Activated naive CD4-positive, alpha-beta T cell treated with anti-CD3 and anti-CD28 coated beads, Interleukin-2, amount 50 U/mL, for 24 hours (primary cell): ENCODE measurements around the gene PUM1.

ENCODE experiments used
- H3K27ac Mint-ChIP-seq: one replicate; pipeline ENCODE4 v1.8.0; 2021; ENCODE audit warnings: mild to moderate bottlenecking, mixed read lengths
- H3K27me3 Mint-ChIP-seq: one replicate; pipeline ENCODE4 v1.8.0; 2021; ENCODE audit warnings: mixed read lengths
- H3K36me3 Mint-ChIP-seq: one replicate; pipeline ENCODE4 v1.8.0; 2021; ENCODE audit warnings: mixed read lengths
- H3K4me1 Mint-ChIP-seq: one replicate; pipeline ENCODE4 v1.8.0; 2021; ENCODE audit warnings: mixed read lengths
- H3K4me3 Mint-ChIP-seq: one replicate; pipeline ENCODE4 v1.8.0; 2021; ENCODE audit warnings: mild to moderate bottlenecking, mixed read lengths
- H3K9me3 Mint-ChIP-seq: one replicate; pipeline ENCODE4 v1.8.0; 2021; ENCODE audit warnings: mixed read lengths

The PUM1 gene

GRCh38 chr1:30928789-30929134 is 136.8 kb downstream of the PUM1 start:
- Mint-ChIP-seq H3K27ac (no peak overlapping the region), H3K27me3 (no peaks in the 10 kb centered on the region), H3K4me1 (no peaks in the 10 kb centered on the region), H3K36me3 (no peaks in the 10 kb centered on the region), H3K4me3 (no peak overlapping the region), H3K9me3 (no peaks in the 10 kb centered on the region)

- Mint-ChIP-seq H3K36me3 (no peaks in the 10 kb centered on the region), H3K4me3 (no peak overlapping the region), H3K4me1 (no peaks in the 10 kb centered on the region), H3K9me3 (no peaks in the 10 kb centered on the region), H3K27me3 (no peaks in the 10 kb centered on the region), H3K27ac (no peak overlapping the region)
Observed at GRCh38 chr1:30928171-30928570, 137.3 kb downstream of the PUM1 start.

- Mint-ChIP-seq H3K27me3 (peaks cover 1% of the 10 kb centered on the region), H3K4me3 (no peak overlapping the region), H3K9me3 (no peaks in the 10 kb centered on the region), H3K4me1 (no peaks in the 10 kb centered on the region), H3K36me3 (no peaks in the 10 kb centered on the region), H3K27ac (peak overlapping the region; percentile 41)
Observed at GRCh38 chr1:30927448-30927847, 138.1 kb downstream of the PUM1 start.

- H3K4me1 Mint-ChIP-seq: no peaks in the 10 kb centered on the region
- H3K27me3 Mint-ChIP-seq: peaks cover 3% of the 10 kb centered on the region
- H3K36me3 Mint-ChIP-seq: no peaks in the 10 kb centered on the region
- no peaks in the 10 kb centered on the region for H3K9me3 Mint-ChIP-seq
- H3K4me3 Mint-ChIP-seq: no peak overlapping the region
- no peak overlapping the region for H3K27ac Mint-ChIP-seq
Observed at GRCh38 chr1:30923597-30923996, 141.9 kb downstream of the PUM1 start.

GRCh38 chr1:30920827-30921226 is 144.7 kb downstream of the PUM1 start:
- peaks cover 3% of the 10 kb centered on the region for H3K27me3 Mint-ChIP-seq
- H3K4me1 Mint-ChIP-seq: no peaks in the 10 kb centered on the region
- H3K4me3 Mint-ChIP-seq: no peak overlapping the region
- no peak overlapping the region for H3K27ac Mint-ChIP-seq
- H3K36me3 Mint-ChIP-seq: no peaks in the 10 kb centered on the region
- H3K9me3 Mint-ChIP-seq: no peaks in the 10 kb centered on the region

- H3K9me3 Mint-ChIP-seq: no peaks in the 10 kb centered on the region
- no peaks in the 10 kb centered on the region for H3K4me1 Mint-ChIP-seq
- no peaks in the 10 kb centered on the region for H3K36me3 Mint-ChIP-seq
- H3K27ac Mint-ChIP-seq: no peak overlapping the region
- H3K27me3 Mint-ChIP-seq: peaks cover 3% of the 10 kb centered on the region
- no peak overlapping the region for H3K4me3 Mint-ChIP-seq
Observed at GRCh38 chr1:30919025-30919881, 146.3 kb downstream of the PUM1 start.

GRCh38 chr1:30916296-30916695 is 149.2 kb downstream of the PUM1 start:
- H3K27me3 Mint-ChIP-seq: peaks cover 2% of the 10 kb centered on the region
- no peaks in the 10 kb centered on the region for H3K4me1 Mint-ChIP-seq
- no peak overlapping the region for H3K4me3 Mint-ChIP-seq
- no peaks in the 10 kb centered on the region for H3K9me3 Mint-ChIP-seq
- H3K36me3 Mint-ChIP-seq: no peaks in the 10 kb centered on the region
- no peak overlapping the region for H3K27ac Mint-ChIP-seq

GRCh38 chr1:30915491-30916230 is 149.9 kb downstream of the PUM1 start:
- no peaks in the 10 kb centered on the region for H3K9me3 Mint-ChIP-seq
- H3K36me3 Mint-ChIP-seq: no peaks in the 10 kb centered on the region
- no peak overlapping the region for H3K4me3 Mint-ChIP-seq
- no peak overlapping the region for H3K27ac Mint-ChIP-seq
- H3K4me1 Mint-ChIP-seq: no peaks in the 10 kb centered on the region
- no peaks in the 10 kb centered on the region for H3K27me3 Mint-ChIP-seq

- peak overlapping the region; percentile 65 for H3K27ac Mint-ChIP-seq
- H3K4me1 Mint-ChIP-seq: no peaks in the 10 kb centered on the region
Observed at GRCh38 chr1:30914931-30915330, 150.6 kb downstream of the PUM1 start.

GRCh38 chr1:30914587-30914922 is 151.0 kb downstream of the PUM1 start:
- Mint-ChIP-seq H3K4me3 (no peak overlapping the region), H3K36me3 (no peaks in the 10 kb centered on the region), H3K9me3 (no peaks in the 10 kb centered on the region), H3K27me3 (peaks cover 3% of the 10 kb centered on the region), H3K27ac (no peak overlapping the region), H3K4me1 (peaks cover 3% of the 10 kb centered on the region)

More at GRCh38 chr1:30914931-30915330, 150.6 kb downstream of the PUM1 start:
- Mint-ChIP-seq H3K4me3 (no peak overlapping the region), H3K36me3 (no peaks in the 10 kb centered on the region), H3K9me3 (no peaks in the 10 kb centered on the region), H3K27me3 (no peaks in the 10 kb centered on the region)

- H3K27me3 Mint-ChIP-seq: peaks cover 6% of the 10 kb centered on the region
Observed at GRCh38 chr1:30912913-30913652, 152.4 kb downstream of the PUM1 start.

GRCh38 chr1:30912224-30912623 is 153.3 kb downstream of the PUM1 start:
- Mint-ChIP-seq H3K9me3 (no peaks in the 10 kb centered on the region), H3K27me3 (peaks cover 11% of the 10 kb centered on the region), H3K4me3 (no peak overlapping the region), H3K4me1 (peaks cover 15% of the 10 kb centered on the region), H3K36me3 (no peaks in the 10 kb centered on the region), H3K27ac (no peak overlapping the region)

More at GRCh38 chr1:30912913-30913652, 152.4 kb downstream of the PUM1 start:
- H3K4me1 Mint-ChIP-seq: peaks cover 9% of the 10 kb centered on the region
- H3K4me3 Mint-ChIP-seq: no peak overlapping the region
- H3K36me3 Mint-ChIP-seq: no peaks in the 10 kb centered on the region
- no peak overlapping the region for H3K27ac Mint-ChIP-seq
- H3K9me3 Mint-ChIP-seq: no peaks in the 10 kb centered on the region

GRCh38 chr1:30911059-30911954 is 154.2 kb downstream of the PUM1 start:
- H3K36me3 Mint-ChIP-seq: no peaks in the 10 kb centered on the region
- no peak overlapping the region for H3K4me3 Mint-ChIP-seq
- peak overlapping the region; percentile 23 for H3K27ac Mint-ChIP-seq
- peaks cover 15% of the 10 kb centered on the region for H3K4me1 Mint-ChIP-seq
- H3K9me3 Mint-ChIP-seq: no peaks in the 10 kb centered on the region
- H3K27me3 Mint-ChIP-seq: peaks cover 14% of the 10 kb centered on the region

GRCh38 chr1:30909365-30910068 is 156.0 kb downstream of the PUM1 start:
- H3K4me3 Mint-ChIP-seq: peak overlapping the region; percentile 86
- peaks cover 14% of the 10 kb centered on the region for H3K27me3 Mint-ChIP-seq
- peaks cover 15% of the 10 kb centered on the region for H3K4me1 Mint-ChIP-seq
- no peaks in the 10 kb centered on the region for H3K9me3 Mint-ChIP-seq
- no peaks in the 10 kb centered on the region for H3K36me3 Mint-ChIP-seq
- H3K27ac Mint-ChIP-seq: peak overlapping the region; percentile 65
